CD4-positive, alpha-beta T cell treated with Interleukin-17A for 1 hour (primary cell): ENCODE measurements around the gene DCAF11.

Source experiments
- DNase-seq: peaks from one replicate; pipeline ENCODE4 v3.0.0-alpha.2; 2020

DCAF11 gene

GRCh38 chr14:24165785-24166184 is 51.2 kb downstream of the DCAF11 start:
- DNase-seq, result no peak

- no peak for DNase-seq
These were observed 53.0 kb downstream of the DCAF11 start for GRCh38 chr14:24167469-24168114.

- DNase-seq, result peak; percentile 74
These were observed 57.1 kb downstream of the DCAF11 start, which contains the start of gene REC8 for GRCh38 chr14:24171422-24172260. Gene REC8 (plus strand): TSS chr14:24172080. CDS start chr14:24172553, 473 bp downstream.

GRCh38 chr14:24172261-24172860 is 57.8 kb downstream of the DCAF11 start:
- DNase-seq, result no peak

- no peak for DNase-seq
These were observed 58.3 kb downstream of the DCAF11 start for GRCh38 chr14:24172871-24173281.
